Measurements from ENCODE around the gene CHRNB1. TPM values are rescaled to one million over a fixed set of nuclear protein-coding genes. Genes with fewer than 3 reads are reported as not detected.

CHRNB1 gene
- total RNA-seq, 1 experiment from 2014 or later, result 12.7 TPM

- no peak overlapping the region for H3K27ac ChIP-seq (ENCODE audit: insufficient read length, low read depth, low read length)
- no peaks in the 10 kb centered on the region for H3K27me3 Mint-ChIP-seq (ENCODE audit: low read depth)
Measured at GRCh38 chr17:7466318-7466638, 21.4 kb downstream of the CHRNB1 start.

More at GRCh38 chr17:7466318-7466638, 21.4 kb downstream of the CHRNB1 start:
- no peak overlapping the region for H3K4ac ChIP-seq (ENCODE audit: low read depth, low read length)
- H3T11ph ChIP-seq (ENCODE audit: low read length), result no peak overlapping the region
- H3K4me2 ChIP-seq (ENCODE audit: insufficient read depth, insufficient read length, low read length), result no peak overlapping the region
- no peak overlapping the region for H2AFZ ChIP-seq (ENCODE audit: low read length)
- peaks cover 3 to 7% of the 10 kb centered on the region in 2 experiments for H3K4me1 Mint-ChIP-seq
- no peak overlapping the region for H3K27ac Mint-ChIP-seq
- H3K23me2 ChIP-seq (ENCODE audit: insufficient read length, low read depth, low read length, poor library complexity, severe bottlenecking), result no peaks in the 10 kb centered on the region
- no peaks in the 10 kb centered on the region for H3K79me1 ChIP-seq (ENCODE audit: insufficient read depth, low read depth, low read length, poor library complexity, severe bottlenecking)
- H3K27me3 ChIP-seq (ENCODE audit: insufficient read depth, low read length), result no peaks in the 10 kb centered on the region
- H3K4me3 Mint-ChIP-seq, result no peak overlapping the region
- no CpG with 5 or more reads among the region's 9 CpGs for WGBS (ENCODE audit: extremely low coverage, insufficient read length, low lambda C conversion rate)
- H4K20me1 ChIP-seq (ENCODE audit: control insufficient read depth, insufficient read depth, insufficient read length), result peaks cover 2% of the 10 kb centered on the region
- H3K56ac ChIP-seq (ENCODE audit: insufficient read length, low read depth, low read length), result no peak overlapping the region
- H3K9me3 ChIP-seq (ENCODE audit: control insufficient read depth, low read depth, low read length), result no peaks in the 10 kb centered on the region
- H2BK5ac ChIP-seq (ENCODE audit: insufficient read length, low read length), result no peak overlapping the region
- H2BK20ac ChIP-seq (ENCODE audit: low read depth, low read length, poor library complexity, severe bottlenecking), result no peak overlapping the region
- H2BK120ac ChIP-seq (ENCODE audit: low read depth, low read length, poor library complexity, severe bottlenecking), result no peak overlapping the region
- no peak overlapping the region for H3K18ac ChIP-seq (ENCODE audit: insufficient read length, low read depth, low read length)
- H3K4me1 ChIP-seq (ENCODE audit: insufficient read depth, low read length), result peaks cover 3% of the 10 kb centered on the region; the same call in 1 of the 2 replicates
- TF ChIP-seq, protein P1, sequence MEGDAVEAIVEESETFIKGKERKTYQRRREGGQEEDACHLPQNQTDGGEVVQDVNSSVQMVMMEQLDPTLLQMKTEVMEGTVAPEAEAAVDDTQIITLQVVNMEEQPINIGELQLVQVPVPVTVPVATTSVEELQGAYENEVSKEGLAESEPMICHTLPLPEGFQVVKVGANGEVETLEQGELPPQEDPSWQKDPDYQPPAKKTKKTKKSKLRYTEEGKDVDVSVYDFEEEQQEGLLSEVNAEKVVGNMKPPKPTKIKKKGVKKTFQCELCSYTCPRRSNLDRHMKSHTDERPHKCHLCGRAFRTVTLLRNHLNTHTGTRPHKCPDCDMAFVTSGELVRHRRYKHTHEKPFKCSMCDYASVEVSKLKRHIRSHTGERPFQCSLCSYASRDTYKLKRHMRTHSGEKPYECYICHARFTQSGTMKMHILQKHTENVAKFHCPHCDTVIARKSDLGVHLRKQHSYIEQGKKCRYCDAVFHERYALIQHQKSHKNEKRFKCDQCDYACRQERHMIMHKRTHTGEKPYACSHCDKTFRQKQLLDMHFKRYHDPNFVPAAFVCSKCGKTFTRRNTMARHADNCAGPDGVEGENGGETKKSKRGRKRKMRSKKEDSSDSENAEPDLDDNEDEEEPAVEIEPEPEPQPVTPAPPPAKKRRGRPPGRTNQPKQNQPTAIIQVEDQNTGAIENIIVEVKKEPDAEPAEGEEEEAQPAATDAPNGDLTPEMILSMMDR (conservative IDR thresholded peaks at IDR 0.05), result no peak
- no peak overlapping the region for H3K9ac ChIP-seq (ENCODE audit: extremely low read depth, insufficient read length, low read length)
- H4K5ac ChIP-seq (ENCODE audit: insufficient read length, low read depth, low read length), result no peak overlapping the region
- DNase-seq, result no peak
- H3K36me3 Mint-ChIP-seq (ENCODE audit: insufficient read depth in 1 of 3, low read depth in 3 of 3), result peaks cover 2 to 19% (median 18%) of the 10 kb centered on the region in 3 experiments; a peak in 5 of 7 replicates
- H2BK12ac ChIP-seq (ENCODE audit: insufficient read length, low read depth, low read length), result no peak overlapping the region
- no peaks in the 10 kb centered on the region for H3K9me3 Mint-ChIP-seq
- no peak overlapping the region for H3K23ac ChIP-seq (ENCODE audit: insufficient read length, low read depth, low read length)
- H3K14ac ChIP-seq (ENCODE audit: insufficient read depth, low read length), result no peak overlapping the region; the same call in 1 of the 2 replicates
- no peak overlapping the region for H4K91ac ChIP-seq (ENCODE audit: insufficient read length, low read depth, low read length)
- no peak overlapping the region for H2AK5ac ChIP-seq (ENCODE audit: insufficient read length, low read length)
- H2BK15ac ChIP-seq (ENCODE audit: low read depth, low read length), result no peak overlapping the region
- H4K8ac ChIP-seq (replicated peaks; ENCODE audit: insufficient read length, low read depth, low read length), result no peak overlapping the region
- no peaks in the 10 kb centered on the region for H3K79me2 ChIP-seq (ENCODE audit: insufficient read depth, low read length)
